Upper lobe of left lung (tissue), 4 donors: ENCODE measurements around the gene ZACN.

Experiments
- EP300 ChIP-seq, 4 donors: sonication (generic); formaldehyde crosslinking; IDR thresholded peaks; one replicate each; pipeline ENCODE4 v1.5.1; 2017; ENCODE audit warnings: antibody characterized with exemption in 4 of 4, control low read depth in 2 of 4
- POLR2A ChIP-seq, 4 donors: fragments of 450-650 bp; IDR thresholded peaks; one replicate each; pipeline ENCODE4 v1.5.1; 2016 to 2017; ENCODE audit warnings: antibody characterized with exemption in 4 of 4, mild to moderate bottlenecking in 2 of 4
- POLR2AphosphoS5 ChIP-seq, 2 donors: sonication (generic); formaldehyde crosslinking; IDR thresholded peaks; one replicate each; pipeline ENCODE4 v1.5.1; 2017; ENCODE audit warnings: antibody characterized with exemption in 2 of 2
- TF ChIP-seq, protein P1 (sequence below), 6 experiments: fragments of 450-650 bp in 4 of 6; fragments of 200-600 bp in 2 of 6; sonication (generic) in 2 of 6; IDR thresholded peaks; one replicate each; pipeline ENCODE4 v1.5.1; 2016 to 2019; ENCODE audit warnings: antibody characterized with exemption in 6 of 6

DNA sequence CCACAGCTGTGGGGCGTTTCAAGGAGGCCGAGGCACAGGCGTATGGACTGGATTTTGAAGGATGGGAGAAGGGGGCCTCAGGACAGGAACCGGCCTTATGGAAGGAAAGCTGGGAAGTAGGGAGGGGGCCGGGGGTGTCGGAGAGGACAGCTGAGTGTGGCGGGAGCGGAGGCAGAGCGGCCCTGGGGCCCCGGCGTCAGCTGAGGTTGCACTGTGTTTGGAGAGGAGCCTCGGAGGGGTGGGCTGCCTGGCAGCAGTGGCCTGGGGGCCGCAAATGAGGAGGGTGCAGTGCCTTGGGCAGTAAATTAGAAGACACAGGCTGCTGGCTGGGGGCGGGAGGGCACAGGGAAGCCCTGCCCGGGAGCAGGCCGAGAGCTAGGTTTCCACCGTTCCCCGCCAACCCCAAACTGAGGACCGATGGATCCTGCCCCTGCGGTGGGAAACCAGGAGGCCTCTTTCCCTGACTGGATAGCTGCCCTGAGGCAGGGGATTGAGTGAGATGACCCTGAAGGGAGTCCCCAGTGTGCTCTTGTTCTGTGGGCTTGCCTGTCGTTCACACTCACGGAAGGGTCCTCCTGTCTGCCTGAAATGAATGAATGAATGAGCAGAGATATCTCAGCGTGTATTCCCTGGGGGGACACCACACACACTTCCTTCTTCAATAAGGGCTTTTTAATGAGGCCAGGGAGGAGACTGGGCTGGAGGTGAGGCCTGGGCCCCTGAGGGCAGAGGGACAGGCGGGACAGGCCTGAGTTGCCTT lies 43.6 kb downstream of the ZACN start:
- TF ChIP-seq POLR2A (IDR thresholded peaks at IDR 0.05) (no peak), POLR2AphosphoS5 (IDR thresholded peaks at IDR 0.05) (no peak), EP300 (IDR thresholded peaks at IDR 0.05) (no peak)
- TF ChIP-seq, protein P1, sequence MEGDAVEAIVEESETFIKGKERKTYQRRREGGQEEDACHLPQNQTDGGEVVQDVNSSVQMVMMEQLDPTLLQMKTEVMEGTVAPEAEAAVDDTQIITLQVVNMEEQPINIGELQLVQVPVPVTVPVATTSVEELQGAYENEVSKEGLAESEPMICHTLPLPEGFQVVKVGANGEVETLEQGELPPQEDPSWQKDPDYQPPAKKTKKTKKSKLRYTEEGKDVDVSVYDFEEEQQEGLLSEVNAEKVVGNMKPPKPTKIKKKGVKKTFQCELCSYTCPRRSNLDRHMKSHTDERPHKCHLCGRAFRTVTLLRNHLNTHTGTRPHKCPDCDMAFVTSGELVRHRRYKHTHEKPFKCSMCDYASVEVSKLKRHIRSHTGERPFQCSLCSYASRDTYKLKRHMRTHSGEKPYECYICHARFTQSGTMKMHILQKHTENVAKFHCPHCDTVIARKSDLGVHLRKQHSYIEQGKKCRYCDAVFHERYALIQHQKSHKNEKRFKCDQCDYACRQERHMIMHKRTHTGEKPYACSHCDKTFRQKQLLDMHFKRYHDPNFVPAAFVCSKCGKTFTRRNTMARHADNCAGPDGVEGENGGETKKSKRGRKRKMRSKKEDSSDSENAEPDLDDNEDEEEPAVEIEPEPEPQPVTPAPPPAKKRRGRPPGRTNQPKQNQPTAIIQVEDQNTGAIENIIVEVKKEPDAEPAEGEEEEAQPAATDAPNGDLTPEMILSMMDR (IDR thresholded peaks at IDR 0.05) = no peak
